CD4-positive, alpha-beta T cell (primary cell): ENCODE results near the gene BSDC1. TPM values are rescaled to one million over a fixed set of nuclear protein-coding genes. Genes with fewer than 3 reads are reported as not detected.
A peak's percentile ranks its signal among the peaks of the same experiment; 100 is the strongest.

ENCODE experiments used
- ATAC-seq: fragments of 200-7000 bp; cut with Tn5 transposase; one replicate; pipeline ENCODE4 v1.10.0; 2022; ENCODE audit warnings: mild to moderate bottlenecking; ENCODE audit not compliant: poor library complexity
- CTCF ChIA-PET: fragments of 350-600 bp; sonication (Branson Sonifier 250); formaldehyde crosslinking; loops from one replicate; lab custom pipeline; 2021; ENCODE audit warnings: antibody characterized with exemption, inconsistent platforms; lab: Charles Lee
- POLR2A ChIA-PET: fragments of 350-600 bp; sonication (Branson Sonifier 250); formaldehyde crosslinking; loops from one replicate; lab custom pipeline; 2021; ENCODE audit warnings: antibody characterized with exemption, inconsistent platforms; lab: Charles Lee
- DNase-seq, 14 experiments: peaks; one replicate each; pipeline ENCODE4 v3.0.0-alpha.2; 2013 to 2020; ENCODE audit warnings: mixed read lengths in 2 of 14
- H3K27ac ChIP-seq, 2 donors: one replicate each; pipeline versions ENCODE4 v1.5.1 to v1.7.0; 2013; ENCODE audit warnings: low read length in 2 of 2, low read depth in 1 of 2, mild to moderate bottlenecking in 1 of 2
- H3K27me3 ChIP-seq, 2 experiments: 1 replicate in 1 of 2; 2 replicates in 1 of 2; pipeline versions ENCODE4 v1.6.1 to v1.7.0; 2013; ENCODE audit warnings: low read length in 2 of 2, control low read depth in 1 of 2, mild to moderate bottlenecking in 1 of 2, moderate library complexity in 1 of 2; ENCODE audit not compliant: insufficient read depth in 2 of 2, control insufficient read depth in 1 of 2
- H3K36me3 ChIP-seq: one replicate; pipeline ENCODE4 v1.6.1; 2013; ENCODE audit warnings: low read length, control low read depth; ENCODE audit not compliant: insufficient read depth
- H3K4me1 ChIP-seq: one replicate; pipeline ENCODE4 v1.6.1; 2013; ENCODE audit warnings: low read length, control low read depth; ENCODE audit not compliant: insufficient read depth
- H3K4me3 ChIP-seq: one replicate; pipeline ENCODE4 v1.5.1; 2013; ENCODE audit warnings: mild to moderate bottlenecking, low read length, moderate library complexity
- H3K9me3 ChIP-seq, 2 experiments: 1 replicate in 1 of 2; 2 replicates in 1 of 2; pipeline versions ENCODE4 v1.6.1 to v1.7.0; 2013; ENCODE audit warnings: low read length in 2 of 2, mild to moderate bottlenecking in 2 of 2, control low read depth in 1 of 2, moderate library complexity in 1 of 2; ENCODE audit not compliant: control insufficient read depth in 1 of 2, insufficient read depth in 1 of 2
- H3K27ac Mint-ChIP-seq: one replicate; pipeline ENCODE4 v1.8.0; 2020; ENCODE audit warnings: mixed read lengths
- H3K27me3 Mint-ChIP-seq: one replicate; pipeline ENCODE4 v1.8.0; 2021; ENCODE audit warnings: mixed read lengths
- H3K36me3 Mint-ChIP-seq: one replicate; pipeline ENCODE4 v1.8.0; 2021; ENCODE audit warnings: low read depth, mixed read lengths
- H3K4me1 Mint-ChIP-seq: one replicate; pipeline ENCODE4 v1.8.0; 2021; ENCODE audit warnings: low read depth, mixed read lengths
- H3K4me3 Mint-ChIP-seq: one replicate; pipeline ENCODE4 v1.8.0; 2020; ENCODE audit warnings: mild to moderate bottlenecking, mixed read lengths
- H3K9me3 Mint-ChIP-seq: one replicate; pipeline ENCODE4 v1.8.0; 2020; ENCODE audit warnings: mixed read lengths
- intact Hi-C, 2 experiments: fragments of 100-400 bp; cut with DNase I in 1 of 2; cut with micrococcal nuclease in 1 of 2; formaldehyde crosslinking; loops; one replicate each; pipeline versions ENCODE4 v1.15.1 to v1.9.0; 2023 to 2025; cut with DNase I, micrococcal nuclease
- total RNA-seq, 174 experiments: library from RNA in 2 of 174; stranded (reverse) in 2 of 174; gene quantifications; one replicate each; pipeline ENCODE4 v1.2.3 and lab custom pipeline; 2021 to 2026
- TF ChIP-seq, protein P1 (sequence below): fragments of 200-600 bp; IDR thresholded peaks from one replicate; pipeline ENCODE4 v1.8.0; 2022; ENCODE audit warnings: antibody characterized with exemption, mild to moderate bottlenecking

Gene BSDC1
- total RNA-seq, 2 experiments from 2014 or later, result 186 to 190 TPM

DNA sequence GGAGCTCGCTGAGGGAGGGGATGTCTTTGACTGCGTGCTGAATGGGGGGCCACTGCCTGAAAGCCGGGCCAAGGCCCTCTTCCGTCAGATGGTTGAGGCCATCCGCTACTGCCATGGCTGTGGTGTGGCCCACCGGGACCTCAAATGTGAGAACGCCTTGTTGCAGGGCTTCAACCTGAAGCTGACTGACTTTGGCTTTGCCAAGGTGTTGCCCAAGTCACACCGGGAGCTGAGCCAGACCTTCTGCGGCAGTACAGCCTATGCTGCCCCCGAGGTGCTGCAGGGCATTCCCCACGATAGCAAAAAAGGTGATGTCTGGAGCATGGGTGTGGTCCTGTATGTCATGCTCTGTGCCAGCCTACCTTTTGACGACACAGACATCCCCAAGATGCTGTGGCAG lies 30.5 kb downstream of the BSDC1 start:
- H3K4me3 ChIP-seq, result no peak overlapping the region
- DNase-seq, result no peak
- POLR2A ChIA-PET, result interaction anchor here (1.6 to 4.3 kb wide), 2 partner anchors 24 to 27 kb away, joined by 4 to 16 read pairs; partner anchors contain the start of gene MARCKSL1

DNA sequence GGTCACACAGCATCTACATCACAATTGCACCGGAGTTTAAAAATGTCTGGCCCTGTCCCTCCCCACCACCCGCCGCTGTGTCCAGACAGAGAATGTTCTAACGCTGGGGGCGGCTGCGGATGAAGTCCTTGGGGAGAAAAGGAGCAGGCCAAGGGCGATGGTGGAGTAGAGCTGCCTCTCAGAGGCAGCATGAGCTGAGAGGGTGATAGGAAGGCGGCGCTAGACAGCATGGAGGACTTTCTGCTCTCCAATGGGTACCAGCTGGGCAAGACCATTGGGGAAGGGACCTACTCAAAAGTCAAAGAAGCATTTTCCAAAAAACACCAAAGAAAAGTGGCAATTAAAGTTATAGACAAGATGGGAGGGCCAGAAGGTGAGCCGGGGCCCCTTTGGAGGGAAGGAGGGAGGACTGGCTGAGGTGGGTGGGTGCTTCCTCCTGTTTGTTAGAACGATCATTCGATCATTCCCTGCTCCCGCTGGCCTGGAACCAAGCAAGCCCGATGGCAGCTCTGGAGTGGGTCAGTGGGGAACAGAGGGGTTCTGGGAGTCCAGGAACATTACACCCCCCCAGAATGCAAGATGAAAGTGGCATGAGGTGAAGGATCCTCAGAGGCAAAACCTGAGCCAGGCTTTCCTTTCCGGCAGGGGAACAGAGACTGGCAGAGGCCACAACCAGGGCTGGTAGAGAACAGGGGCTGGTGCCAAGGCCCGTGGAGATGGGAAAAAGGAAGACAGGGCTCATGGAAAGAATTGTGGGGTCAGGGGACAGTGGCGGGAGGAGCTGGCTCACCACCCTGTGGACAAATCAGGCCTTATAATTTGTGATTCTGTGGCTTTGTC lies 31.5 kb downstream of the BSDC1 start, which contains the start of the genes FAM229A and TSSK3:
Gene FAM229A (minus strand): TSS at position 12 of the 840 bp plus-strand sequence. CDS start 394 bp downstream, outside the sequence.
Gene TSSK3 (plus strand): TSS at position 66 of the 840 bp plus-strand sequence. CDS start 163 bp downstream, at position 229.
- TF ChIP-seq, protein P1, sequence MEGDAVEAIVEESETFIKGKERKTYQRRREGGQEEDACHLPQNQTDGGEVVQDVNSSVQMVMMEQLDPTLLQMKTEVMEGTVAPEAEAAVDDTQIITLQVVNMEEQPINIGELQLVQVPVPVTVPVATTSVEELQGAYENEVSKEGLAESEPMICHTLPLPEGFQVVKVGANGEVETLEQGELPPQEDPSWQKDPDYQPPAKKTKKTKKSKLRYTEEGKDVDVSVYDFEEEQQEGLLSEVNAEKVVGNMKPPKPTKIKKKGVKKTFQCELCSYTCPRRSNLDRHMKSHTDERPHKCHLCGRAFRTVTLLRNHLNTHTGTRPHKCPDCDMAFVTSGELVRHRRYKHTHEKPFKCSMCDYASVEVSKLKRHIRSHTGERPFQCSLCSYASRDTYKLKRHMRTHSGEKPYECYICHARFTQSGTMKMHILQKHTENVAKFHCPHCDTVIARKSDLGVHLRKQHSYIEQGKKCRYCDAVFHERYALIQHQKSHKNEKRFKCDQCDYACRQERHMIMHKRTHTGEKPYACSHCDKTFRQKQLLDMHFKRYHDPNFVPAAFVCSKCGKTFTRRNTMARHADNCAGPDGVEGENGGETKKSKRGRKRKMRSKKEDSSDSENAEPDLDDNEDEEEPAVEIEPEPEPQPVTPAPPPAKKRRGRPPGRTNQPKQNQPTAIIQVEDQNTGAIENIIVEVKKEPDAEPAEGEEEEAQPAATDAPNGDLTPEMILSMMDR, result no peak
- Mint-ChIP-seq H3K9me3 (no peaks in the 10 kb centered on the region), H3K36me3 (peaks cover 60% of the 10 kb centered on the region), H3K27ac (peak within 1 kb of the TSS; percentile 59), H3K4me3 (peak within 1 kb of the TSS; percentile 76), H3K27me3 (peaks cover 5% of the 10 kb centered on the region), H3K4me1 (peaks cover 21% of the 10 kb centered on the region)
- CTCF ChIA-PET, result interaction anchor here (0.9 to 1.4 kb wide), 2 partner anchors 10 to 12 kb away, joined by 3 to 4 read pairs; no protein-coding TSS in a partner anchor
- Histone ChIP-seq H3K36me3 (peaks cover 38% of the 10 kb centered on the region), H3K4me3 (no peak within 1 kb of the TSS), H3K9me3 (no peaks in the 10 kb centered on the region), H3K27me3 (peaks cover 0 to 3% of the 10 kb centered on the region in 2 experiments), H3K27ac (no peak within 1 kb of the TSS), H3K4me1 (peaks cover 31% of the 10 kb centered on the region)
- POLR2A ChIA-PET, result interaction anchor here (0.6 to 4.3 kb wide), 4 partner anchors 10 to 74 kb away, joined by 4 to 16 read pairs (median 5); partner anchors contain the start of gene MARCKSL1
- peak; percentile 9 for ATAC-seq
- intact Hi-C loops, result no loop called here
- no peak for DNase-seq

More for the DNA sequence above, 30.5 kb downstream of the BSDC1 start:
- peaks cover 21% of the 10 kb centered on the region for H3K4me1 Mint-ChIP-seq
- H3K27me3 ChIP-seq, result peaks cover 0 to 3% of the 10 kb centered on the region in 2 experiments
- peak overlapping the region; percentile 15 for H3K4me3 Mint-ChIP-seq
- ATAC-seq, result no peak
- H3K36me3 Mint-ChIP-seq, result peaks cover 69% of the 10 kb centered on the region
- TF ChIP-seq, protein P1, result no peak
- H3K4me1 ChIP-seq, result peaks cover 31% of the 10 kb centered on the region
- peak overlapping the region; percentile 53 for H3K27ac Mint-ChIP-seq
- H3K9me3 ChIP-seq, result no peaks in the 10 kb centered on the region
- H3K9me3 Mint-ChIP-seq, result no peaks in the 10 kb centered on the region
- peaks cover 5% of the 10 kb centered on the region for H3K27me3 Mint-ChIP-seq
- no peak overlapping the region for H3K27ac ChIP-seq
- peaks cover 49% of the 10 kb centered on the region for H3K36me3 ChIP-seq
- CTCF ChIA-PET, result interaction anchor here (1.4 kb wide), 1 partner anchor 11 kb away, joined by 3 read pairs; no protein-coding TSS in a partner anchor
- intact Hi-C loops, result no loop called here

DNA sequence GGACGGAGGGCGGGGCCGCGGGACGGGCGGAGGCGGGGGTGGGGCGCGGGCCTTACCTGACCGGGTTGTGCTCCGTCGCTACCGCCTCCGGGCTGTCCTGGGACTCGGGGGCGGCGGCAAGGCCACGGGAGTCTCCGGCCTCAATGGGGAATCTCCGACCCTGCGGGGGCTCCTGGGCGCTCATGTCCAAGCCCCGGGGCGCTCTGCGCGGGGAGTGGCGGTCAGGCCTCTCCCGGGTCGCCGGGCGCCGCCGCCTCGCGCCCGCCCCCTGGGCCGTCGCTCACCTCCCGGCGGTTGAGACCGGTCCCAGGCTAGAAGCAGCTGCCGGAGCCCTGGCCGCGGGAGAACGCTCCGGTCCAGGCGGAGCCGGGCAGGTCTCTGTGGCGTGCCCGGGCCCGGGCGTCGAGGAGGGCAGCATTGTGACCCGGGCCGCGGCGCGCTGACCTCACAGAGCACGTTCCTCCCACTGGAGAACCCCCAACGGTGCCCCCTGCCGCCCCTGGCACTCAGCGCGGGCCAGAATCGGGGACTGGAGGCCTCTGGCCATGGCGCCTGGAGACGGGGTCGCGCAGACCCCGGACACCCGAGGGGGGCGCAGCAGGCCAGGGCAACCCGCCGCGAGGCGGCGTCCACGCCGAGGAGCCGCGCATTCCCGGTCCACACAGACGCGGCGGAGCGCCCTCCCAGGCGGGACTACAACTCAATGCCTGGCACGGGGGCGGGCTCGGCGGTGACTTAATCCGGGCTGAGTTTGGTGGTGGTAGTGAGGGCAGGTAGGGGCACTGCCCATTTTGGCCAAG lies 32.4 kb downstream of the BSDC1 start:
- DNase-seq, result peak in 8 of 14 experiments; percentile 21 to 64 (median 42)
- H3K4me3 ChIP-seq, result no peak overlapping the region
- H3K4me3 Mint-ChIP-seq, result peak overlapping the region; percentile 70
- H3K9me3 Mint-ChIP-seq, result no peaks in the 10 kb centered on the region
- H3K9me3 ChIP-seq, result no peaks in the 10 kb centered on the region
- H3K27me3 Mint-ChIP-seq, result peaks cover 5% of the 10 kb centered on the region
- CTCF ChIA-PET, result interaction anchor here (1.4 kb wide), 1 partner anchor 9 kb away, joined by 3 read pairs; no protein-coding TSS in a partner anchor
- H3K4me1 Mint-ChIP-seq, result peaks cover 21% of the 10 kb centered on the region
- peaks cover 0 to 3% of the 10 kb centered on the region in 2 experiments for H3K27me3 ChIP-seq
- POLR2A ChIA-PET, result interaction anchor here (1.2 kb wide), 2 partner anchors 9 to 11 kb away, joined by 3 to 6 read pairs; no protein-coding TSS in a partner anchor
- peaks cover 52% of the 10 kb centered on the region for H3K36me3 Mint-ChIP-seq
- peaks cover 30% of the 10 kb centered on the region for H3K36me3 ChIP-seq
- H3K27ac ChIP-seq, result no peak overlapping the region
- TF ChIP-seq, protein P1, result peak; percentile 43
- peak overlapping the region; percentile 59 for H3K27ac Mint-ChIP-seq
- intact Hi-C loops, result no loop called here
- peaks cover 31% of the 10 kb centered on the region for H3K4me1 ChIP-seq
- peak; percentile 39 for ATAC-seq
